Activated CD4-positive, alpha-beta T cell treated with anti-CD3 and anti-CD28 coated beads, Interleukin-2, Interleukin-4, amounts not matched to agents 100 ng/mL and 50 ng/mL, durations not matched to agents 16 hours and 8 hours (primary cell): Measurements from ENCODE around the gene B3GNT9.

Experiments
- DNase-seq: peaks from one replicate; pipeline ENCODE4 v3.0.0-alpha.2; 2020; ENCODE audit warnings: low spot score

Gene B3GNT9

GRCh38 chr16:67150833-67151396 lies at the start of gene B3GNT9:
Gene B3GNT9, minus strand, starts transcription at chr16:67150998. Its CDS starts 513 bp downstream, at chr16:67150485.
- DNase-seq: peak; percentile 36

GRCh38 chr16:67200491-67200890 lies 49.7 kb upstream of the B3GNT9 start:
- DNase-seq: no peak

- DNase-seq: no peak
These were observed 49.0 kb upstream of the B3GNT9 start for GRCh38 chr16:67199808-67200198.

GRCh38 chr16:67199011-67199807 lies 48.4 kb upstream of the B3GNT9 start, which contains the start of gene ELMO3:
Gene ELMO3, plus strand, starts transcription at chr16:67199131. Its CDS starts 196 bp downstream, at chr16:67199327.
- DNase-seq: no peak

- no peak for DNase-seq
These were observed 47.5 kb upstream of the B3GNT9 start for GRCh38 chr16:67198238-67198734.

GRCh38 chr16:67197704-67198103 lies 46.9 kb upstream of the B3GNT9 start:
- no peak for DNase-seq

- DNase-seq: no peak
These were observed 46.1 kb upstream of the B3GNT9 start for GRCh38 chr16:67196881-67197280.

GRCh38 chr16:67195676-67196075 lies 44.9 kb upstream of the B3GNT9 start:
- DNase-seq: no peak

GRCh38 chr16:67194260-67194659 lies 43.5 kb upstream of the B3GNT9 start:
- no peak for DNase-seq

- DNase-seq: no peak
These were observed 42.7 kb upstream of the B3GNT9 start for GRCh38 chr16:67193536-67193935.

GRCh38 chr16:67192781-67193361 lies 42.1 kb upstream of the B3GNT9 start:
- no peak for DNase-seq

GRCh38 chr16:67191995-67192681 lies 41.3 kb upstream of the B3GNT9 start, which contains the start of gene E2F4:
Gene E2F4, plus strand, starts transcription at chr16:67192155. Its CDS starts 73 bp downstream, at chr16:67192228.
- DNase-seq: peak; percentile 93

- no peak for DNase-seq
These were observed 40.7 kb upstream of the B3GNT9 start for GRCh38 chr16:67191411-67191994.

- DNase-seq: no peak
These were observed 39.9 kb upstream of the B3GNT9 start for GRCh38 chr16:67190448-67191399.

GRCh38 chr16:67190041-67190440 lies 39.2 kb upstream of the B3GNT9 start, which contains the start of gene EXOC3L1:
Gene EXOC3L1, minus strand, starts transcription at chr16:67190136. Its CDS starts 460 bp downstream, at chr16:67189676.
- DNase-seq: no peak

- no peak for DNase-seq
These were observed 38.0 kb upstream of the B3GNT9 start for GRCh38 chr16:67188798-67189197.

GRCh38 chr16:67188323-67188722 lies 37.5 kb upstream of the B3GNT9 start:
- DNase-seq: no peak

GRCh38 chr16:67187175-67187890 lies 36.5 kb upstream of the B3GNT9 start:
- DNase-seq: no peak

- no peak for DNase-seq
These were observed 35.8 kb upstream of the B3GNT9 start for GRCh38 chr16:67186550-67186950.

GRCh38 chr16:67185651-67186134 lies 34.9 kb upstream of the B3GNT9 start:
- DNase-seq: no peak
